Keratinocyte (primary cell): ENCODE data around the gene SFSWAP. TPM values are rescaled to one million over a fixed set of nuclear protein-coding genes. Genes with fewer than 3 reads are reported as not detected.

Source experiments
- DNase-seq: peaks from one replicate; pipeline ENCODE4 v3.0.0-alpha.2; 2011; ENCODE audit warnings: low read depth, missing footprints, low spot score
- FAIRE-seq: peaks from 2 replicates; lab custom pipeline; 2011; peaks lifted over from hg19 to GRCh38; lab: Jason Lieb, UNC
- H2AFZ ChIP-seq: 2 replicates; pipeline ENCODE4 v1.6.0; 2012; ENCODE audit warnings: low read length, control low read depth, inconsistent platforms; ENCODE audit not compliant: control insufficient read depth
- H3K27ac ChIP-seq: 2 replicates; pipeline ENCODE4 v1.5.1; 2011; ENCODE audit warnings: low read length; ENCODE audit not compliant: control insufficient read depth, insufficient read depth
- H3K27me3 ChIP-seq: 3 replicates; pipeline ENCODE4 v1.6.0; 2011; ENCODE audit warnings: low read length; ENCODE audit not compliant: control insufficient read depth, insufficient read depth; ENCODE audit errors: extremely low read depth
- H3K36me3 ChIP-seq, 2 experiments: 2 replicates in 1 of 2; 3 replicates in 1 of 2; pipeline ENCODE4 v1.5.1; 2011; ENCODE audit warnings: low read length in 2 of 2, mild to moderate bottlenecking in 1 of 2; ENCODE audit not compliant: control insufficient read depth in 2 of 2, insufficient read depth in 2 of 2; ENCODE audit errors: extremely low read depth in 1 of 2
- H3K4me1 ChIP-seq: 3 replicates; pipeline ENCODE4 v1.5.1; 2011; ENCODE audit warnings: low read length; ENCODE audit not compliant: control insufficient read depth, insufficient read depth; ENCODE audit errors: extremely low read depth
- H3K4me2 ChIP-seq: 3 replicates; pipeline ENCODE4 v1.6.0; 2011; ENCODE audit warnings: low read depth, low read length; ENCODE audit not compliant: control insufficient read depth, insufficient read depth; ENCODE audit errors: extremely low read depth
- H3K4me3 ChIP-seq, 3 experiments: fragments of 200-600 bp in 1 of 3; sonication (generic) in 1 of 3; 2 replicates in 2 of 3; 3 replicates in 1 of 3; pipeline ENCODE4 v1.5.1; 2011 to 2016; ENCODE audit warnings: low read length in 3 of 3, mild to moderate bottlenecking in 3 of 3, control low read depth in 2 of 3, inconsistent platforms in 1 of 3, low read depth in 1 of 3, mixed read lengths in 1 of 3, mixed run types in 1 of 3, moderate library complexity in 1 of 3; ENCODE audit not compliant: control insufficient read depth in 2 of 3, insufficient read depth in 2 of 3; ENCODE audit errors: extremely low read depth in 1 of 3
- H3K79me2 ChIP-seq: 2 replicates; pipeline ENCODE4 v1.6.0; 2012; ENCODE audit warnings: low read length; ENCODE audit not compliant: control insufficient read depth, insufficient read depth
- H3K9ac ChIP-seq: 3 replicates; pipeline ENCODE4 v1.6.0; 2011; ENCODE audit warnings: low read length; ENCODE audit not compliant: control insufficient read depth, insufficient read depth; ENCODE audit errors: extremely low read depth
- H3K9me1 ChIP-seq: 3 replicates; pipeline ENCODE4 v1.6.0; 2011; ENCODE audit warnings: low read length; ENCODE audit not compliant: control insufficient read depth, insufficient read depth; ENCODE audit errors: extremely low read depth
- H3K9me3 ChIP-seq: 2 replicates; pipeline ENCODE4 v1.5.1; 2012; ENCODE audit warnings: low read depth, low read length; ENCODE audit not compliant: control insufficient read depth
- H4K20me1 ChIP-seq: 3 replicates; pipeline ENCODE4 v1.6.0; 2011; ENCODE audit warnings: low read length; ENCODE audit not compliant: control insufficient read depth, insufficient read depth; ENCODE audit errors: extremely low read depth
- EZH2 ChIP-seq: IDR thresholded peaks from one replicate; pipeline ENCODE4 v1.6.1; 2012; ENCODE audit warnings: inconsistent platforms, mild to moderate bottlenecking, low read length, moderate library complexity
- dilution Hi-C: fragments of 300-500 bp; cut with MboI; formaldehyde crosslinking; loops from one replicate; pipeline ENCODE4 v1.7.0; 2020; ENCODE audit warnings: low sequenced_read_pairs; ENCODE audit not compliant: extremely low pct_ligation_motif_present
- polyA plus RNA-seq, 5 experiments: library from polyadenylated mRNA; depleted of rRNA in 3 of 5; stranded (reverse) in 3 of 5; stranded (forward) in 1 of 5; unstranded in 1 of 5; fragments of >200 nt; gene quantifications; 1 replicate in 1 of 5; 2 replicates in 3 of 5; 3 replicates in 1 of 5; pipeline versions ENCODE4 v1.2.1 to v1.2.3, GENCODE V29; 2011 to 2012; ENCODE audit warnings: missing spikeins in 2 of 5, low read depth in 1 of 5, low replicate concordance in 1 of 5
- TF ChIP-seq, protein P1 (sequence below), 3 experiments: IDR thresholded peaks in 1 of 3; conservative IDR thresholded peaks in 1 of 3; optimal IDR thresholded peaks in 1 of 3; 2 replicates in 2 of 3; 3 replicates in 1 of 3; pipeline versions ENCODE3 to v1.5.1; 2011; ENCODE audit warnings: low read length in 3 of 3, mild to moderate bottlenecking in 3 of 3, moderate library complexity in 2 of 3, control low read depth in 1 of 3, inconsistent platforms in 1 of 3; ENCODE audit not compliant: insufficient read depth in 2 of 3; ENCODE audit errors: extremely low read depth in 1 of 3

Gene SFSWAP
- polyA plus RNA-seq, 1 donor (not counting 4 experiments of a cell fraction or from before 2014, with no cell fraction given): 13.1 TPM

- Histone ChIP-seq H3K9me3 (no peaks in the 10 kb centered on the region), H3K9ac (no peak overlapping the region), H3K4me1 (peaks cover 3% of the 10 kb centered on the region), H3K36me3 (no peaks in the 10 kb centered on the region), H4K20me1 (no peaks in the 10 kb centered on the region), H3K4me2 (no peak overlapping the region), H3K27me3 (peaks cover 7% of the 10 kb centered on the region), H3K79me2 (no peaks in the 10 kb centered on the region), H3K27ac (no peak overlapping the region), H3K9me1 (no peaks in the 10 kb centered on the region), H3K4me3 (no peak overlapping the region), H2AFZ (no peak overlapping the region)
- DNase-seq (no peak), FAIRE-seq (no peak)
- dilution Hi-C loops: no loop called here
- TF ChIP-seq, protein P1, sequence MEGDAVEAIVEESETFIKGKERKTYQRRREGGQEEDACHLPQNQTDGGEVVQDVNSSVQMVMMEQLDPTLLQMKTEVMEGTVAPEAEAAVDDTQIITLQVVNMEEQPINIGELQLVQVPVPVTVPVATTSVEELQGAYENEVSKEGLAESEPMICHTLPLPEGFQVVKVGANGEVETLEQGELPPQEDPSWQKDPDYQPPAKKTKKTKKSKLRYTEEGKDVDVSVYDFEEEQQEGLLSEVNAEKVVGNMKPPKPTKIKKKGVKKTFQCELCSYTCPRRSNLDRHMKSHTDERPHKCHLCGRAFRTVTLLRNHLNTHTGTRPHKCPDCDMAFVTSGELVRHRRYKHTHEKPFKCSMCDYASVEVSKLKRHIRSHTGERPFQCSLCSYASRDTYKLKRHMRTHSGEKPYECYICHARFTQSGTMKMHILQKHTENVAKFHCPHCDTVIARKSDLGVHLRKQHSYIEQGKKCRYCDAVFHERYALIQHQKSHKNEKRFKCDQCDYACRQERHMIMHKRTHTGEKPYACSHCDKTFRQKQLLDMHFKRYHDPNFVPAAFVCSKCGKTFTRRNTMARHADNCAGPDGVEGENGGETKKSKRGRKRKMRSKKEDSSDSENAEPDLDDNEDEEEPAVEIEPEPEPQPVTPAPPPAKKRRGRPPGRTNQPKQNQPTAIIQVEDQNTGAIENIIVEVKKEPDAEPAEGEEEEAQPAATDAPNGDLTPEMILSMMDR (optimal IDR thresholded peaks at IDR 0.05 in 1 of 3, IDR thresholded peaks at IDR 0.05 in 1 of 3, conservative IDR thresholded peaks at IDR 0.05 in 1 of 3; ENCODE audit: extremely low read depth in 1 of 3, insufficient read depth in 2 of 3, low read length in 3 of 3): peak in 2 of 3 experiments; percentile 16 to 29
- no peak for TF ChIP-seq EZH2
Observed at GRCh38 chr12:131836193-131836592, 125.3 kb downstream of the SFSWAP start.

GRCh38 chr12:131836714-131837397 lies 126.0 kb downstream of the SFSWAP start:
- H4K20me1 ChIP-seq: no peaks in the 10 kb centered on the region
- H2AFZ ChIP-seq: no peak overlapping the region
- peaks cover 3% of the 10 kb centered on the region for H3K27me3 ChIP-seq
- TF ChIP-seq, protein P1 (optimal IDR thresholded peaks at IDR 0.05 in 1 of 3, IDR thresholded peaks at IDR 0.05 in 1 of 3, conservative IDR thresholded peaks at IDR 0.05 in 1 of 3; ENCODE audit: extremely low read depth in 1 of 3, insufficient read depth in 2 of 3, low read length in 3 of 3): no peak
- TF ChIP-seq EZH2: no peak
- no peaks in the 10 kb centered on the region for H3K9me1 ChIP-seq
- dilution Hi-C loops: no loop called here
- no peak for DNase-seq
- no peak overlapping the region for H3K4me2 ChIP-seq
- no peaks in the 10 kb centered on the region for H3K36me3 ChIP-seq
- no peak for FAIRE-seq
- H3K4me1 ChIP-seq: peaks cover 3% of the 10 kb centered on the region
- no peak overlapping the region for H3K9ac ChIP-seq
- H3K9me3 ChIP-seq: no peaks in the 10 kb centered on the region
- no peaks in the 10 kb centered on the region for H3K79me2 ChIP-seq
- no peak overlapping the region for H3K4me3 ChIP-seq
- H3K27ac ChIP-seq: no peak overlapping the region
